Measurements from ENCODE around the gene STAC3.

The STAC3 gene

DNA sequence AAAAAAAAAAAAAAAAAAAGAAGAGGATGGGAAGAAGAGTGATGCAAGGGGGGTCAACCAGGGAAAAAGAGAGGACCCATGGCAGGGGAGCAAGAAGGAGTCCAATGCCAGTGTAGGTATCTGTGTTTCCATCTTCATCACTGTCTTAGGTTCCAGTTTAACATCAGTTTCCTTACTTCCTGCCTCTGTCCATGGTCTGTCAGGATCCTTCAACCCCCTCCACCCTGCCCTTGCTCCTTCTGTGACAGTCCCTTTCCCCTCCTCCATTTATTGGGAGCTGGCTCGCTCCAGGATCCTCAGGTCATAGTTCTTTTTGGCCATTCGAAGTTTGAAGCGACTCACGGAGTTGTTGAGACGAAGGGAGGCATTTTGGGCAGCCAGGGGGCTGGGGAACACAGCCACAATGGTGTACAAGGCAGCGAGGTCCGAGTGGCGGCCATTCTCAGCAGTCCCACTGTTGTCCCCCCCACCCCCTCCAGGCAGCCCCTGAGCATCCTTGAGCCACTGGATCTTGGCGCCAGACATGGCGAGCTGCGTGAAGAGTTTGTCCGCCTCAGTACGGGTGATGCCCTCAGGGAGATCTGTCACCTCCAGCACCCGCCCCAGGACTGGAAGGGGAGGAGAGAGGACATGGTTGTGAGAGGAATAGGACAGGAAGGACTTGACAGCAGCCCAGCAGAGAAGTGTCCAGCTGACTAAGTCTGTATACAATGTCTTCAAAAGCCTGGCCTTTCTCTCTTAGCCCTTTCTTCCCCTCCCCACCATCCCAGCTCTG is 3.7 kb upstream of the STAC3 start:
- DNase-seq, result no peak

DNA sequence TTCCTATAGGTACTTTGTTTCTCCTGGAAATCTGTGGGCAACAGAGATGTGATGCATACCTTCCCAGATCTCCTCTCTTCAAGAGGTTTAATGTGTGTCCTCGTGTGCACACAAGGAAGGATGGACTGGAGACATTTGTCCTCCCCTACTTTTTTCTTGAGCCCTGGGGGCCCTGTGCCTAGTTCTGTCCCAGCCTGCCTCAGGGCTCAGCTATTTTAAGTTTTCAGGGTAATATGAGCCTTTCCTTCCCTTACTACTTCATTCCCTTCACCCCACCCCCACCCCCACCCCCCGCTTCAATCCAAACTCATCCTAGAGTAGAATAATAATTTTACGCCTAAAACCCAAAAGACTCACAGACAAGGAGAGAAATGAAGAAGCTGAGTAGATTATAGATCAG is 446 bp downstream of the STAC3 start:
- no peak for DNase-seq

DNA sequence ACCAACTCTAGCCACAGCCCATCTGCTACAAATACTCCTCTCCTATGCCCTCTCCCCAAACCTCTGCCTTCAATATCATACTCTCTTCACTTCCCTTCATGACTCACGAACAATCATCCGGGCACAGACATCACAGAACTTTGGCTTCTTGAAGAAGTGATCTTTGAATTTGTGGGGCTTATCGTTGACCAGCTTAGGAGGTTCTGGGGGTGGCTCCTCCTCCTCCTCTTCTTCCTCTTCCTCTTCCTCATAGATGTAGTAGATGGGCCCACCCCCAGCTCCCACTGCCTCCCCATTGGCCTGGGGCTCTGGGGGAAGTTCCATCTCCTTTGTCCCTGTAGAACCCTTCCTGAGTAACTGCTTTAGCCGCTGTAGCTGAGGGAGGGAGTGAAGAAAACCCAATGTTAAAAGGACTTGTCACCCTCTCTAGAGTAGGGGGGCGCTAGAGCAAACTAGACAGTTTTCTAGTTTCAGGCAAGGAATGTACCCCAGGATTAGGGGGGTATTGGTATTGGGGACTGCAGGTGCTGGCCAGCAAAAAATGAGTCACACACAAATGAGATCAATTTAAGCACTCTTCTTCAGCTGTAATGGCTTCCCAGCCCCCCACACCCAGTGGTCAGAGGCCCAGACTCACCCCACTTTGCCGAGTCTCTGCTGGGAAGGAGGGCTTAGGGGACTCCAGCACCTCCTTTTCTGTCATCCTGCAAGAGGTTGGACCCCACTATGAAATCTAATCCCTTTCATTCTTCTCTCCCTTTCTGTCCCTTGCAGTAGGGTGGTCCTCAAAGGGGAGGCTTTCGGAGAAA is 1.8 kb downstream of the STAC3 start:
- no peak for DNase-seq

DNA sequence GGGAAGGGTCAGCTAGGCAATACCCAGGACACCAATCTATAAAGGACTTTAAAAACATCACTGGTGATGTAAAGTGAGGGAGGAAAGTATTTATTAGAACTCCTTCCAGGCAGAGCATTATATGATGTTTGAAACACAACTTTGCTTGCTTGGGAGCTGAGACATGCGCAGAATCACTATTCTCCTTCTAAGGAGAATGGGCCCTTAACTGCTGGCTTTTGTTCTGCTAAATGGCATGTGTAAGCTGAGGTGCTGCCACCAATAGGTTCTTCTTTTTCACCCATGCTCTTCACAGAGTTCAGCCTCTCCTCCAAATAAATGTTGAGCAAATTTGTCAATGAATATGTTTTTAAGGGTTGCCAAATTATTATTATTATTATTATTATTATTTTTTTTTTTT is 3.9 kb downstream of the STAC3 start:
- DNase-seq, result no peak

DNA sequence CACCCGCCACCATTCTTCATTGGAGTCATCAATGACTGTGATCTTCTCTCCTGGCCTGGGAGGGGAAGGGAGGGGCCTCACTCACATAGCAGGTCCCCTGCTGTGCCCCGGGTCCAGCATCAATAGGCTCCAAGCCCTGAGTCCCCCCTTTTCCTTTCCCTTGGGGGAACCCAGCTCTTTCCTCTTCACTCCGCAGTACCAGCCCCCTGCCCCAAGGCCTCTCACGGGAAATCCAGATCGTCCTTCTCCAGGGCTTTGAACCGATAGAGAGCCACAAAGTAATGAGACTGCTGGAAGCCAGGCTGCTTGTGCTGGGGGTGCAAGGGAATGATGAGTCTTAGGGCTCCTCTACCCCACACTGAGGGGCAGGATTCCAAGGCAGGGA is 6.7 kb downstream of the STAC3 start:
- no peak for DNase-seq

DNA sequence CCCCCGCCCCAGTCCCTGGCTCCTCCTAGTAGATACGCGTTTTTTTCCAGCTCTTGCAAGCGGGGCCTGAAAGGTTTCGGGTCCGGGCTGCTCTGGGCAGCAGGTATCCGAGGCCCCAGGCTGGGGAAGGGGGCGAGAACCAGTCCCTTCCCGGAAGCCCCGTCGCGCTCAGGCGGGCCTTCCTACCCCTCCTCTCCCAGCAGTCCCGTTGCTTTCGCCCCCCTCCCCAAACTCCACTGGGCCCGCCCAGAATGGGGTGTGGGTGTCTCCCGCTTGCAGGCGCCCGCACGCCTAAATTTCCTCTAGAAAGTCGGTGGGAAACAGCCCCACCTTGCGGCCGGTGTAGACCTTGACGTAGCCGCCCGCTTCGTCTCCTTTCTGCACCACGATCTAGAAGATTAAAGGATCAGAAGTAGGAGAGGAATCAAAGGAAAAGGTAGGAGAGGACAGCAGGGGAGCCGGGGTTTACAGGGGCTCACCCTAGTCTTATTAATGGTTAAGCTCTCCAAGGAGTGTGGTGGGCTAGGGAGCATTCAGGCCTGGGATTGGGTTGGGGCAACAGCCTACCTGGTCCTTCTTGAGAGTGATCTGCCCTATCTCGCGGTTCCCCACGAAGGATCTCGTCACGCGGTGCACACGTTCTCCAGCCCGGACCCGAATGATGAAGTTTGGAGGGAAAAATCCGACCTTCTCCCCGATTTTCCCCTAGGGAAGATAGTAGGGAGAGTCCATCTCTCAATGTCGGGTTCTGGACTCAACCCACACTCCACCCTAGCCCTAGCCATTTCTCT is 7.3 kb downstream of the STAC3 start:
- no peak for DNase-seq

DNA sequence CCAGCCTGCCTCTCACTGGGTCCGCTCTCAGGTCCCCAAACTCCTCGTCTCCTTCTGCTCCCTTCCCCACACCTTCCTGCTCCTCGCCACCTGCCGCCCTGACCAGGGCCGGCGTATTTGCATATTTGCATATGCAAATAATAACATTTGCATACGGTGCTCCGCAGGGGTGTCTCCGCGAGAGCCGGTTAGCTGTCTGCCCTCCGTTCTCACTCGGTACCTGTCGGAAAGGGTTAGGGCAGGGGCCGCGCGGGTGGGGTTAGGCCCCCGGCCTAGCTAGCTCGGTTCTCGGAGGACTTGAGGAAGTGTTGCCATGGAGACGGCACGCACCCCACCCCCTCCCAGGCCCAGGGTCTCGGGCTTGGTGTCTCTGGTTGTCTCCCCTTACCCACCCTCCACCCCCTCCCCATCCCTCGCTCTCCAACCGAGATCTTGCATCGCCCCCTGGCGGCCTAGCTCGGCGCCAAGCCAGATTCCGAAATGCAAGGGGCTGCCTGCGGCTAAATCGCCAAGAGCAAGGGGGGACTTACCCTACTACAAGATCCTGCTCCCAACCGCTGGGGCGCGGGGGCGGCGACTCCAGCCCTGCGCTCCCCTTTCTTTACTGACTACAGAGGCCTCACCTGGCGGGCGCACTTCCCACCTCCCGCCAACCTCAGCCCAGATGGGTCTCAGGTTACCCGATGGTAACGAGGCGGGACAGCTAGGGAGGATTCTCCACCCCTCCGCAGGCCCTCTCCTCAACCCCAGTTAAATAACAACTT is 8.1 kb downstream of the STAC3 start:
- no peak for DNase-seq

DNA sequence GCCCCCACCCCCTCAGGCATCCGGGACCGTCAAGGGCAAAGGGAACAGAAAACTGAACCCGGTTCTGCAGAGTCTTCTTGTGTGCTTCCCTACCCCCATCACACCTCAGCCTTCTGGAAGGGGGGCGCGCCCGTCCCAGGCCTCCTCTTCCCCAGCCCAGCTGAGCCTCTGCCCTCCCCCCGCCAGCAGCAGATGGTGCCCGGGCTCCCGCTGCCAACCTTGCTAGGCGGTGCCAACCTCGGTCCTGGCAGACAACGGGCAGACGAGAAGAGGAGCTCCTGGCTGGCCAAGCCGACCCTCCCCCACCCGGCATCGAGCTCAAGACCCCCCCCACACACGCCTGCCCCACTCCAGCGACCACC is 8.7 kb downstream of the STAC3 start:
- no peak for DNase-seq

DNA sequence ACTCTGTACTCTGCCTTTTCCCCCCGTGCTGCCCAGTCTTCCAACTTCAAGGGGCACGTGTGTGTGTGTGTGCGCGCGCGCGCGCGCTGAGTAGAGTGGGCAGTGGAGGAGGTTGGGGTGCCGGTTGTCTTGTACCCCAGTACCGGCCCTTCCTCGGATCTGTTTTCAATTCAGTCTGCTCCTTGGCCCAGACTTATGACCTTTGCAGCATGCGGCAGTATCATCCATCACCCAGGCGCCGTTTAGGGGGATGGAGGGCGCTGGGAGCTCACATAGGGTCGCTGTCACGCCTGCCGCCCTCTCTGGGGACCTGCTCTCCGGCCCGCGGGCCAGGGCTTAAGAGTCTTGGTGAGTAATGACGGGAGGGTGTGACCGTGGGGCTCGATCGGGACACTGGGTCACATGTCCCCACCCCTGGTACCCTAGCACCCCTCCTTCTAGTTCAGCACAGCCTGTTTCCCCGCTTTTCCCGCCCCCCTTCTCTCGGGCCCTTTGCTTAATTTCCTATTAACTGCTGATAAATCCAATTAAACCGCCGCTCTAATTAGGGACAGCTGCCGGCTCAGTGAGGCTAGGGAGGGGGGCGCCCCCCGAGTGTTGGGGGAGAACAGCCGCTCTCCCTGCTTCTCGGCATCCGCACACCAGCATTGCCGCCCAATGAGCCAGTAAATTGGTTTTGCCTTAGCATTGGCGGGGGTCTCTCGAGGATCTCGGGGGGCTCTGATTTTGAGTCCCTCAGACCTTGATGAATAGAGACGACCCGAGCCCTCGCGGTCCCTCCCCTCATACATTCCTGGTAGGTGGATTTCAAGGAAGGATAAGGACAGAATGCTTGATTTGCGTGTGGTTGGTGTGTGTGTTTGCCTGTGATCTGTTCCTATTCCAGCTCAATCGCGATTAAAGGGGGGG is 9.3 kb downstream of the STAC3 start:
- DNase-seq, result no peak

DNA sequence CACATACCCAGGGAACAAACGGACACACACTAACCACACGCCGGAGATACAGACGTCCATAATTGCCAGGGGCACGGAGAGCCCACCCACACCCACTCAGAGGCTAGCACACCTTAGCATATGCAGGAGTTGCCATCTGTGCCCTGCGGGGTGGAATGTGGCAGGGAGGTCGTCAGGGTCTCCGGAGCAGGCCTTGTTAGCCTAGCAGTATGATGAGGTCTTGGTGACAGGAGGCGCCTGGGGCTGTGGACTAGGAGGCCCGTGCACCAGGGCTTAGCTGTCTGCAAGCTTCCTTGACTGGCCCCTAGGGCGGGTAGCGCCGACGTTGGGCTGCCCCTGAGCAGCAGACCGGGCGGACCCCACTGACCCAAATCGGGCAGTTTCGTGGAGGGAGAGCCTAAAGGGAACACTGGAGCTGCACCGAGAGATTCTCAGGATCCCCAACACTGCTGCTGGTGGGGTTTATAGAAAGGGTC is 10.0 kb downstream of the STAC3 start:
- no peak for DNase-seq

DNA sequence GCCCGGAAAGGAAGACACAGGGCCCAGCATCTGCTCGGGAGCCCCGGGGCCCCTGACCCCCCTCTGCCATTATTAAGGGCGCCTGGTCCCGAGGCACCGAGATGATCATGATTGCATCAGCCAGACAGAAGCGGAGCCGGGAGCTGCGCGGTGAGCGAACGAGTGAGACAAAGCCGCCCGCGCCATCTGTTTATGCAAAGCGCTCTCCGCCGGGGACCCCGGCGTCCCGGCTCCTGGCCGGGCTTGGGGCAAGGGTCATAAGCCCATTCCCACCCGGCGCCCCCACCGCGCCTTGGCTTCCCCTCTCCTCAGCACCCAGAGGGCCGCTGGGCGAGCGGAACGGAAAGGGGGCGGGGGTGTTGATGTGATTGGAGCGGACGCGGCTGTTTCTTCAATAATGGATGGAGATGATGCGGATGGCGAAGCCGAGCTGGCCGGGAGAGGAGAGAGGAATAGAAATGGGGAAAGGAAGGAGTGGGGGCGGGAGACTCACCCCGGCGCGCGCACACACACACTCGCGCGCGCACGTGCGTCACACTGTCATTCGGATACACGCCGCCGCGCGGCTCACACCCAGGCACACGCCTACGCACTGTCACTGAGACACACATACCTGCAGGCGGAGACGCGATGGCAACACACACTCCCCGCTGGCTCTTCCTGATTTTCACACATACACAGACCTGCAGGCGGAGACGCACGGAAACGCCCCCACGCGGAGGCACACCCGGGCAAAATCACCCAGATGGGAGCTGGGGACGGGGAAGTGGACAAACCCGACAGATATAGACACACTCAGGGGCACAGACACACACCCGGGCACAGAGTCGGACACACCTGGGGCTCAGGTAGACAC is 10.7 kb downstream of the STAC3 start:
- DNase-seq, result peak; percentile 31

DNA sequence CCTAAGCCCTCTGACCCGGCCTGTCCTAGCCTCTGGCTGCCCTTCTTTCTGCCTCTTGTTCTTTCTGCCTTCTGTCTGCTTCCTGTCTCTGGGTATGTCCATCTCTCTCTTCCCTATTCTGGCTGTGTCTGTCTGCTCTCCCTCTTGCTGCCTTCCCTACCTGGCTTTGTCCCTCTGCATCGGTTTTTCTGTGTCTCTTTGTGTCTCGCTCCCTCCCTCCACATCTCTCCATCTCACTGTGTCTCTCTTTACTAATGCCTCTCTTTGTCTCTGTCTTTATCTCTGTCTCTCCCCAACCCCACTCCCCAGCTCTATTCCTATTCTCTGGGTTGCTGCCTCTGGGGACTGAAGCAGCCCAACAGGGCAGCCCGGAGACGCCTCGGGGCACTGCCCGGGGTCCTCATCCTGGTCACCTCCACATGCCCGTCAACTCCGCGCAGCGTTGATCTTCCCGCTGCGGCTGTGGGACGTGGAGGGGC is 11.4 kb downstream of the STAC3 start:
- DNase-seq, result no peak

DNA sequence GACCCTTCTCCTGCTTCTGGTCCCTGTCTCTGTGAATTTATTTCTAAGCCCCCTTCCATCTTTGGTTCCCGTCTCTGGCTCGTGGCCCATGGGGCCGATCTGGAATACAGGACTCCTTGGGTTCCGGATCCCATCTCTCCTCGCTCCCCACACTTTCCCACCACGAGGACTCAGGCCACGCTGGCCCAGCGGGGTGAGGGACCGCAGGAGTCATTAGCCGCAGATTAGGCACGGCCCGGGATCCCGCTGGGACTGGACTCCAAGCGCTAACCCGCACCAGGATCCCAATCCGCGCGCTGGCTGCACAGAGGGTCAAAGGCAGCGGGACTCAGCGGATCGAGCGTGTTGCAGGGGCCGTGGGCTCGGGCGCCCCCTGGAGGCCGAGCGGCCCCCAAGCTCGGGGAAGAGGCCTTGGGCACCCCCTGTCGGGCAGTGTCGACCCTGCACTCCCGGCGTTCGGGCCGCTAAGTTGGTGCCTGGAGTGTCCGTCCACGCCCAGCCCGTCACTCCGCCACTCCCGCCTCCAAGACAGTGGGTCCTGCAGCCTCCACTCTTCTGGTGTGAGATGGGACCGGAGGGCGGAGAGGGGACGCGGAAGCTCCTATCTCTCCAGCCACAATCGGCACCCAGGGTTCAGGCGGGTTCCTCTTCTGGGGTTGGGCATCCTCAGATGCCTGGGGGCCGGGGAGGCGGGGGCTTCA is 12.0 kb downstream of the STAC3 start:
- DNase-seq, result peak; percentile 46

DNA sequence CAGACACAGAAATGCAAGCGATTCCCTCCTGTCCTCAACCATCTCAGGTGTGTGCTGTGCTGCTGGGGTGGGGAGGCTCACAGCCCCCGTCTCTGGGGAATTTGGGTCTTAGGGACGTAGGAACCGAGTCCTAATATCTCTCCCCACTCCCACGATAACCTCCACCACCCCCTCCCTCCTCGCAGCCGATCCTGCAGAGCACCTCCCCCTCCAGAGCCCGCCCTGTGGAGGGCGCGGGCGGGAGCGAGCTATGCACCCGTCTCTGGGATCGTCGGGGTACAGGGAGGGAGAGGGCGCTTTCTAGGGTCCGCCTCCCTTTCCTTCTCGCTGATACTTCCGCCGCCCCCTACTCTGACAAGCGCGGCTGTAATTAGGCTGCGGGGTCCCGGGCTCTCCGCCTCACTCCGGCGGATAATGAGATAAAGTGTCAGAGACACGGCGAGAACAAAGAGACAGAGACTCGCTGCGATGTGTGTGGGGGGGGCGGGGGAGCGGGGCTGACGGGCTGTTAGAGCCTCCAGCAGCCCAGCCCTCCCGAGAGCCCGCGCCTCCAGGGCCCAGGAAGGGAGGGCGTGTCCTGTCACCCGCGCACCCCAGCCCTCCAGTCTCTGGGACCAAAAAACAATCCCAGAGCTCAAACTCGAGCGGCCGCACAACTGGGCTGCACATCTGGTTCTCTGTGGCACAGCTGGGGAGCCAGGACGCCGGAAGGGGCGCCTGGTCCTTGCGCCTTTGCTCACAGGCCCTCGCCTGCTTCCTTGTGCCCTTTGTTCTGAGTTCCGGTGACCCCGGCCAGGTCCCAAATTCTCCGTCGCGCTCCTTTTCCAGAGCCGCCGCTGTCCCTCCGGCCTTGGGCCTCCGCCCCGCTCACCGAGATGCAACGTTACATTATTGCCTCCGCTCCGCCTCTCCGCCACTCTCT is 12.8 kb downstream of the STAC3 start:
- DNase-seq, result no peak

DNA sequence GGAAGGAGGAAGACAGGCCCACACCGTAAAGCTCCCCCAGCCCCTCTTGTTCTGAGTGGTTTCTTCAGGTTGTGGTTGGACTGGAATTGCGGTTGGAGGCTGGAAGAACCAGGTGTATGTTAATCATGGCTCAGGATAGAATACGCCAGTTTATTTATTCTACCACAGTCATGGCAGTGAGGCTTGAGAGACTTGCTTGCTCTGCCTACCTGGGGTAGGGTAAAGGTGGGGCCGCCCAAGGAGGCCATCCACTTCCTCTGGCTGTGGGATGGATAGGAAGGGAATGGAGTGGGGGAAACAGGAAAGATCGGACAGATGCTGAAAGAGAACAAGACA is 13.4 kb downstream of the STAC3 start:
- no peak for DNase-seq

DNA sequence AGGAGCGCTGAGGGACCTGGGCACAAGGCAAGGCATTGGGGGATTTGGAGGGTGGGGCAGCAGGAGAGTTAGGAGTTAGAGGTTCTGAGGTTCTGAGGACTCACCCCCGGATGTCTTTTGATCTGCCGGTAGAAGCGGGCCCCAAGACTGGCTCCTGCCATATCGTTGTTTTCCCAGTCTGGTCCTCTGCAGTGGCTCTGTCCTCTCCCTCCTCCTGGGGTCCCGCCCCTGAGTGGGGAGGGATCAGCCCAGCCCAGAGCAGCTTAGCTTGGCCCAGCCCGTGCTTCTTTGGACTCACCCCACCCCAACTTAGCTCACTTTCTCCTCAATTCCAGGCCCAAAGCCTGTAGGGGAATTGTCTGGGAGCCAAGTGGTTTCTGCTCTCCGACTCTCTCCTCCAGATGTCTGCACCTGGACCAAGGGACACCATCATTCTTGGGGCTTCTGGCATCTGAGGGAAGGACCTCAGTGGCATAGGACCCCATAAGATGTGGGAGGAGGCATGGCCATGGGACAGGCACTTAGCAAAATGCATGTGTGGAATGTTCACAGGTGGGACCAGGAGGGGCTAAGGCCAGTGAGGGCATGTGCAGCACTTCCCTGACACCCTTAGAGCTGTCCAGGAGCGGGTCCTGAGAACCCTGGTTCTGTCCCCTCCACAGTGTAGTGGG is 13.9 kb downstream of the STAC3 start:
- no peak for DNase-seq

DNA sequence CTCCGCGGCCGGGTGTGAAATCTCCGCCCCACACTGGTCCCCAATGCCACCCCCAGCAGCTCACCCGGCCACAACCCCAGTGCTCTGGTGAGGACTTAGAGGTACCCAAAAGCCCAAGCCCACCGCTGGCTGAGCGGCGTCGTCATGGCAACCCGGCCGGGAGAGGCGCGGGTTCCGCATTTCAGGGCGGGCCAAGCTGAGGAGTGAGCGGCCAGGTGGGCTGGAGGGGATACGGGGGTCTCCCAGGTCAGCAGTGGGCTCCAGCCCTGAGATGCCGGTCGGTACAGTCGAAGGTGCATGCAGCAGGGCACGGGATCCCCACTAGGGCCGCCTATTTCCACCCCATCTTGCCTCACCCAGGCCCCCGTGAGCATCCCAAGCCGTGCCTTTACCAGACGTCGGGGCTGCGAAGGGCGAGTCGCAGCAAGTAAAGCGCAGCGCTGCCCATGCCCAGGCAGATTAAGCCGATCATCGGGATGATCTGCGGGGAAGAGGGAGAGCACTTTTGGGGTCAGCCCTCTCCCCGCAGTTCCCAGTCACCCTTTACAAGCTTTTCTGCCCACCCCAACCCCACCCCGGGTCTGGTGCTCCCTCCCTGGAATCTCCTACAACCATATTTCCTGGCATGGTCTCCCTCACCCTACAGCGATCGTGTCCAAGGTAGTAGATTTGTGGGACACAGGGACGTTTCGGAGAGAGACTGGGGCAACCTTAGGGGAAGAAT is 14.6 kb downstream of the STAC3 start:
- no peak for DNase-seq

DNA sequence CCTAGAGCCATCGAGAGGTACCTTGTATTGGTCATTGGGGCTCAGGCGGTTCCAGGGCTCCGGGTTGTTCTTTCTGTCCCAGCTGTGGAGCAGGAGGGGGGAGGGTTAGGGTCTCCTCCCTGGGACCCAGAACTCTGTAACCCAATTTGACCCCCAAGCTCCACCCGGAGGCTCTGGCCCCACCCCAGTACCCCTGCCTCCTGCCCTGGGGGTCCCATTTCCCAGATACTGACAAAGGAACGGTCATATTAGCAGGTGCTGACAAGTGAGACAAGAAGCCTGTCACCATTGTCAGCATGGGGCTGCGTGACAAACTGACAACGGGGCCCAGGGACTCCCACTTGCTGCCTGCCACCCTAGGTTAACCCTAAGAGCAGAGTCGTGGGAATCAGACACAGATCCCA is 15.3 kb downstream of the STAC3 start:
- no peak for DNase-seq
